ENCODE data around the gene CTSZ. TPM values are rescaled to one million over a fixed set of nuclear protein-coding genes. Genes with fewer than 3 reads are reported as not detected.
"Not testable (repeated sequence)": the region's sequence is repeated elsewhere in the genome, so short reads cannot be mapped to it uniquely, and the experiment has no call there.

The CTSZ gene
- total and polyA plus RNA-seq, 2 of the 8 experiments (the other 6 are each of a cell fraction or from before 2014, with no cell fraction given) = 32.8 to 34.0 TPM

GRCh38 chr20:58963922-58964321 is 43.1 kb downstream of the CTSZ start:
- H3K4me1 ChIP-seq (replicated peaks in 1 of 4; ENCODE audit: control insufficient read depth in 3 of 4, insufficient read depth in 4 of 4, low read length in 3 of 4); H3K27me3 ChIP-seq (replicated peaks in 1 of 4; ENCODE audit: control insufficient read depth in 3 of 4, extremely low read depth in 1 of 4, insufficient read depth in 3 of 4, low read length in 3 of 4); H3K56ac ChIP-seq (replicated peaks; ENCODE audit: insufficient read length, low read depth, low read length); H3K23ac ChIP-seq (ENCODE audit: insufficient read length); H4K20me1 ChIP-seq (replicated peaks in 1 of 2; ENCODE audit: control insufficient read depth in 1 of 2, insufficient read depth in 2 of 2, low read length in 2 of 2); H2BK5ac ChIP-seq (ENCODE audit: low read depth, low read length); H3K9me3 ChIP-seq (ENCODE audit: insufficient read depth in 2 of 2, low read depth in 1 of 2, low read length in 1 of 2); H3K9ac ChIP-seq (replicated peaks in 1 of 4; ENCODE audit: extremely low read depth in 1 of 4, low read depth in 3 of 4, low read length in 3 of 4); H3K4me2 ChIP-seq (ENCODE audit: insufficient read depth in 1 of 2, low read depth in 2 of 2, low read length in 2 of 2); H2AFZ ChIP-seq (ENCODE audit: low read length); H3K18ac ChIP-seq (ENCODE audit: extremely low read depth, low read length); H4K91ac ChIP-seq (replicated peaks; ENCODE audit: insufficient read length, low read length); H2BK120ac ChIP-seq (replicated peaks; ENCODE audit: low read depth, low read length); H3K36me3 ChIP-seq (ENCODE audit: control insufficient read depth in 2 of 4, insufficient read depth in 4 of 4, low read length in 3 of 4); H2BK12ac ChIP-seq (ENCODE audit: low read depth, low read length); H3K23me2 ChIP-seq (ENCODE audit: low read depth, low read length); H4K8ac ChIP-seq (ENCODE audit: extremely low read depth, insufficient read depth, low read length); FAIRE-seq; H3K27ac ChIP-seq (ENCODE audit: low read depth, low read length); H3K4ac ChIP-seq (replicated peaks; ENCODE audit: insufficient read length, low read depth, low read length); H3K14ac ChIP-seq (ENCODE audit: insufficient read length); H4K5ac ChIP-seq (ENCODE audit: insufficient read length, low read depth, low read length); H3K4me3 ChIP-seq (ENCODE audit: extremely low read depth in 1 of 4, insufficient read depth in 2 of 4, low read depth in 3 of 4, low read length in 4 of 4); H2BK20ac ChIP-seq (ENCODE audit: low read length); POLR2A ChIA-PET (ENCODE audit: partially characterized antibody); H3K79me2 ChIP-seq (ENCODE audit: control insufficient read depth in 1 of 2, insufficient read depth in 2 of 2, low read length in 2 of 2); H2BK15ac ChIP-seq (ENCODE audit: low read length); H3K79me1 ChIP-seq (ENCODE audit: low read depth, low read length); DNase-seq (ENCODE audit: low read depth in 1 of 2, low spot score in 2 of 2); H2AK5ac ChIP-seq (ENCODE audit: low read depth, low read length): not testable (repeated sequence)
- CTCF ChIA-PET (ENCODE audit: partially characterized antibody) = interaction anchor here (1.3 kb wide), 1 partner anchor 65 kb away, joined by 3 read pairs; no protein-coding TSS in a partner anchor
- 98% methylated on average over 5 of the region's 5 CpGs; no CpG with 5 or more reads in 1 of the 2 experiments for WGBS, 2 experiments (ENCODE audit: extremely low coverage in 1 of 2, insufficient coverage in 1 of 2, insufficient read length in 1 of 2, insufficient replicate concordance in 2 of 2, low coverage in 1 of 2, low lambda C conversion rate in 2 of 2, missing lambda C conversion rate in 1 of 2)

All from H1 (cell line).